OCI-LY1 (cell line): ENCODE measurements around the gene SLCO4A1.

Experiments
- H2AFZ ChIP-seq: fragments of 200-600 bp; sonication (generic), shearing (Covaris generic); 2 replicates; pipeline ENCODE4 v1.6.0; 2014; ENCODE audit warnings: antibody characterized with exemption, mild to moderate bottlenecking, low read length
- H3F3A ChIP-seq: fragments of 200-600 bp; sonication (generic), shearing (Covaris generic); 2 replicates; pipeline ENCODE4 v1.6.0; 2014; ENCODE audit warnings: mild to moderate bottlenecking, antibody characterized with exemption, low read length, moderate library complexity; ENCODE audit not compliant: insufficient read depth
- H3K27ac ChIP-seq: fragments of 200-600 bp; sonication (generic); 2 replicates; pipeline ENCODE4 v1.5.1; 2014; ENCODE audit warnings: low read length, mixed run types, mild to moderate bottlenecking, low read depth; ENCODE audit not compliant: poor library complexity, severe bottlenecking
- H3K27me3 ChIP-seq: fragments of 200-600 bp; sonication (generic); 2 replicates; pipeline ENCODE4 v1.6.0; 2014; ENCODE audit warnings: antibody characterized with exemption, mild to moderate bottlenecking, low read length, moderate library complexity; ENCODE audit not compliant: insufficient read depth
- H3K36me3 ChIP-seq: fragments of 200-600 bp; sonication (generic); 2 replicates; pipeline ENCODE4 v1.6.1; 2014; ENCODE audit warnings: mild to moderate bottlenecking, antibody characterized with exemption, low read length, moderate library complexity, mixed read lengths; ENCODE audit not compliant: insufficient read depth
- H3K4me1 ChIP-seq: fragments of 200-600 bp; sonication (generic); 2 replicates; pipeline ENCODE4 v1.5.1; 2014; ENCODE audit warnings: mild to moderate bottlenecking, low read length, moderate library complexity; ENCODE audit not compliant: insufficient read depth, severe bottlenecking
- H3K4me2 ChIP-seq: fragments of 200-600 bp; sonication (generic), shearing (Covaris generic); 2 replicates; pipeline ENCODE4 v1.6.1; 2014; ENCODE audit warnings: low read length
- H3K4me3 ChIP-seq: fragments of 200-600 bp; sonication (generic); 2 replicates; pipeline ENCODE4 v1.5.1; 2014; ENCODE audit warnings: low read length, low read depth, mild to moderate bottlenecking, mixed read lengths; ENCODE audit not compliant: poor library complexity, severe bottlenecking
- H3K79me2 ChIP-seq: fragments of 200-600 bp; shearing (Covaris generic); 2 replicates; pipeline ENCODE4 v1.6.1; 2016; ENCODE audit warnings: mixed run types, low read length, mixed read lengths; ENCODE audit not compliant: insufficient read depth
- H3K9ac ChIP-seq: fragments of 200-600 bp; sonication (generic), shearing (Covaris generic); 2 replicates; pipeline ENCODE4 v1.6.1; 2014; ENCODE audit warnings: mild to moderate bottlenecking, low read length, mixed read lengths
- H3K9me2 ChIP-seq: fragments of 200-600 bp; sonication (generic), shearing (Covaris generic); 2 replicates; pipeline ENCODE4 v1.6.1; 2014; ENCODE audit warnings: low read depth, mild to moderate bottlenecking, low read length, mixed read lengths
- H3K9me3 ChIP-seq: fragments of 200-600 bp; shearing (Covaris generic); 2 replicates; pipeline ENCODE4 v1.6.1; 2014; ENCODE audit warnings: low read length, mixed read lengths
- H4K20me1 ChIP-seq: fragments of 200-600 bp; sonication (generic), shearing (Covaris generic); 2 replicates; pipeline ENCODE4 v1.6.0; 2016; ENCODE audit warnings: mild to moderate bottlenecking, low read length; ENCODE audit not compliant: insufficient read depth
- EZH2 ChIP-seq: fragments of 200-600 bp; sonication (generic), shearing (Covaris generic); IDR thresholded peaks from 2 replicates; pipeline ENCODE4 v1.8.0; 2017; ENCODE audit warnings: borderline replicate concordance, mixed run types, mild to moderate bottlenecking, antibody characterized with exemption, low read length, moderate library complexity, mixed read lengths
- TF ChIP-seq, protein P1 (sequence below): fragments of 200-600 bp; sonication (generic), shearing (Covaris generic); IDR thresholded peaks from 2 replicates; pipeline ENCODE4 v1.5.1; 2017; ENCODE audit warnings: mild to moderate bottlenecking, antibody characterized with exemption, low read length, moderate library complexity, mixed read lengths

The SLCO4A1 gene

DNA sequence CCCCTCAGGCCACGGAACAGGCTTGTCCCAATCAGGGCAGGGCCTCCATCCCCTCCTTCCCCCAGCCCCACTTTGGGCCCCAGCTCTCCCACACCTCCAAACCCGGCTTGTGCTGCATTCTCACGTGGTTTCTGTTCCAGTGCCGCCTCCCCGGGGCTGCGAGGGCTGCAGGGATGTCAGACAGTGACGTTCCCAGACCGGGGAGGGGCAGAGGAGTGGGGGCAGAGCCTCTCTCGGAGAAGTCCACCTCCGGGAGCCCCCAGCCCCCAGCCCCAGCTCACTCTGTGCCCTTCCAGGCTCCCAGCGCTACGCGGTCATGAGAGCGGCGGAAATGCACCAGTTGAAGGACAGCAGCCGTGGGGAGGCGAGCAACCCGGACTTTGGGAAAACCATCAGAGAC, 18.5 kb downstream of the SLCO4A1 start:
- no peak overlapping the region for H3K4me2 ChIP-seq
- H3K4me1 ChIP-seq: no peaks in the 10 kb centered on the region
- no peak overlapping the region for H3K4me3 ChIP-seq
- H4K20me1 ChIP-seq: no peaks in the 10 kb centered on the region
- no peaks in the 10 kb centered on the region for H3K36me3 ChIP-seq
- H3F3A ChIP-seq: no peaks in the 10 kb centered on the region
- H3K79me2 ChIP-seq: no peaks in the 10 kb centered on the region
- no peaks in the 10 kb centered on the region; the same call in 1 of the 2 replicates for H3K27me3 ChIP-seq
- no peak overlapping the region for H3K9ac ChIP-seq
- no peaks in the 10 kb centered on the region for H3K9me3 ChIP-seq
- H3K9me2 ChIP-seq: no peaks in the 10 kb centered on the region
- H2AFZ ChIP-seq: no peak overlapping the region
- TF ChIP-seq EZH2: no peak
- TF ChIP-seq, protein P1, sequence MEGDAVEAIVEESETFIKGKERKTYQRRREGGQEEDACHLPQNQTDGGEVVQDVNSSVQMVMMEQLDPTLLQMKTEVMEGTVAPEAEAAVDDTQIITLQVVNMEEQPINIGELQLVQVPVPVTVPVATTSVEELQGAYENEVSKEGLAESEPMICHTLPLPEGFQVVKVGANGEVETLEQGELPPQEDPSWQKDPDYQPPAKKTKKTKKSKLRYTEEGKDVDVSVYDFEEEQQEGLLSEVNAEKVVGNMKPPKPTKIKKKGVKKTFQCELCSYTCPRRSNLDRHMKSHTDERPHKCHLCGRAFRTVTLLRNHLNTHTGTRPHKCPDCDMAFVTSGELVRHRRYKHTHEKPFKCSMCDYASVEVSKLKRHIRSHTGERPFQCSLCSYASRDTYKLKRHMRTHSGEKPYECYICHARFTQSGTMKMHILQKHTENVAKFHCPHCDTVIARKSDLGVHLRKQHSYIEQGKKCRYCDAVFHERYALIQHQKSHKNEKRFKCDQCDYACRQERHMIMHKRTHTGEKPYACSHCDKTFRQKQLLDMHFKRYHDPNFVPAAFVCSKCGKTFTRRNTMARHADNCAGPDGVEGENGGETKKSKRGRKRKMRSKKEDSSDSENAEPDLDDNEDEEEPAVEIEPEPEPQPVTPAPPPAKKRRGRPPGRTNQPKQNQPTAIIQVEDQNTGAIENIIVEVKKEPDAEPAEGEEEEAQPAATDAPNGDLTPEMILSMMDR: no peak
- H3K27ac ChIP-seq: no peak overlapping the region

DNA sequence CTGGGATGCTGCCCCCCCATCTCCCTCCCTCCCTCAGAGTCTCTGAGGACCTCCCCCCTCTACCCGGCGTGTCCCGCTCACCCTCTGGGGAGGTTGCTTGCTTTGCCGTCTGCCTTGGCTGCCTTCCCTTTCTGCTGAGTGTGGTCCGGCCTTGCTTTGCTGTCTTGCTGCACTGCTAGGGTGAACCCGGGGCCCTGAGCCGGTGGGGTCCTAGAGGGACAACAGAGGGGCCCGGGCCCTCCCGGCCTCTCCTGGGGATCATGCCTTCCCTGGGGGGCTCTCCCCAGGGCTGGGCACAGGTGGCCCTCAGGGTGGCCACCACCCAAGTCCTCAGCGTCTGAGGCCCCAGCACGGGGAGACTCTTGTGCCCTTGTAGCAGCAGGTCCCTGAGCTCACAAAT, 19.3 kb downstream of the SLCO4A1 start:
- H2AFZ ChIP-seq: no peak overlapping the region
- H3K9me3 ChIP-seq: no peaks in the 10 kb centered on the region
- no peak for TF ChIP-seq EZH2
- TF ChIP-seq, protein P1: no peak
- H3K36me3 ChIP-seq: no peaks in the 10 kb centered on the region
- no peak overlapping the region for H3K4me3 ChIP-seq
- H3K9ac ChIP-seq: no peak overlapping the region
- H3K9me2 ChIP-seq: no peaks in the 10 kb centered on the region
- no peaks in the 10 kb centered on the region for H4K20me1 ChIP-seq
- H3F3A ChIP-seq: no peaks in the 10 kb centered on the region
- H3K27ac ChIP-seq: no peak overlapping the region
- H3K4me2 ChIP-seq: no peak overlapping the region
- H3K79me2 ChIP-seq: no peaks in the 10 kb centered on the region
- H3K4me1 ChIP-seq: no peaks in the 10 kb centered on the region
- H3K27me3 ChIP-seq: no peaks in the 10 kb centered on the region; the same call in 1 of the 2 replicates

DNA sequence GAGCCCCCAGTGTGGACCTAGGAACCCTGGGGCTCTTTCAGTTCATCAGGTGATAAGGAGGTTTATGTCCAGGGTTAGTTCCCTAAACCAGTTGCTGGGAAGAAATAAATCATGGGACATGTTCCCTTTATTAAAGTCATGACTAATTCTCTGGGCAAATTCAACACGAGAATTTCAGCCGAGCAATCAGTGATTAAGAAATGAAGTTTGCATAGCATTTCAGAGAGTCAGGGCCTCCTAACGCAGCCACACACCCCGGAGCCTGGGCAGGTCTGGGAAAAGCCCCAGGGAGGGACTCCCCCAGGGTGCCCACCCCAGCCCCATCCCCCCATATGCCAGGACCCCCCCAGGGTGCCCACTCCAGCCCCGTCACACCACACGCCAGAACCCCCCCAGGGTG, 20.1 kb downstream of the SLCO4A1 start:
- Histone ChIP-seq H3K79me2 (no peaks in the 10 kb centered on the region), H3K9ac (no peak overlapping the region), H2AFZ (no peak overlapping the region), H3K9me3 (no peaks in the 10 kb centered on the region), H3K4me1 (no peaks in the 10 kb centered on the region), H3K27me3 (no peaks in the 10 kb centered on the region), H4K20me1 (no peaks in the 10 kb centered on the region), H3K27ac (no peak overlapping the region), H3F3A (no peaks in the 10 kb centered on the region), H3K36me3 (no peaks in the 10 kb centered on the region), H3K4me2 (no peak overlapping the region), H3K4me3 (no peak overlapping the region), H3K9me2 (no peaks in the 10 kb centered on the region)
- no peak for TF ChIP-seq EZH2
- TF ChIP-seq, protein P1: no peak
